Dermis blood vessel endothelial cell (primary cell): Measurements from ENCODE around the gene DYSF. TPM values are rescaled to one million over a fixed set of nuclear protein-coding genes. Genes with fewer than 3 reads are reported as not detected.
"Not testable (repeated sequence)": the region's sequence is repeated elsewhere in the genome, so short reads cannot be mapped to it uniquely, and the experiment has no call there.

ENCODE experiments used
- DNase-seq: peaks from one replicate; pipeline ENCODE4 v3.0.0; 2010
- total RNA-seq: library from RNA; depleted of rRNA; stranded (reverse); fragments of >200 nt; gene quantifications from 2 replicates; pipeline ENCODE4 v1.2.3, GENCODE V29; 2014

Gene DYSF
- total RNA-seq, 1 donor from 2014 or later = 145 TPM

DNA sequence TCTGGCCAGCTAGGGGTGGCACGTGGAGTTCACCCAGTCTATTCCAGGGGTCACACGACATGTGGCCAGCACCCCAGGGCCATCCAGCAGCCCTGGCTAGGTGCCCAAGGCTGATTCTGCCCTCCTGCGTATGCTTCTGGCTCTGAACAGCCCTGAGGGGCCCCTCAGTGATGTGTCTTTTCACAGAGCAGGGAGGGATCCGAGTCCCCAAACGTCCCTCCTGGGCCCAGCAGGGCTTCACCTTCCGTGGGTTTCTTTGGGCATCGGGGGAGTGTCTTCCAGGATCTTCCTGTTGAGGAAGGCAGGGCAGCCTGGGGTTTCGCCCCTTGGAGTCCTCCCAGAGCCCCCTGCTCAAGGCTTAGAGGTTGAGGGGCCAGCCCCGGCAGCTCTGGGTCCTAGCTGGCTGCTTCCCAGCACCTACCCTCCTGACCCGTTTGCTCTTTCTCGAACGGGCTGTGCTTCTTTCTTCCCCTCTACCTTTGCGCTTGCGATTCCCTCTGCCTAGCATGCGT is 165.9 kb downstream of the DYSF start:
- no peak for DNase-seq

- no peak for DNase-seq
These were observed 166.8 kb downstream of the DYSF start for GRCh38 chr2:71620116-71620515.

DNA sequence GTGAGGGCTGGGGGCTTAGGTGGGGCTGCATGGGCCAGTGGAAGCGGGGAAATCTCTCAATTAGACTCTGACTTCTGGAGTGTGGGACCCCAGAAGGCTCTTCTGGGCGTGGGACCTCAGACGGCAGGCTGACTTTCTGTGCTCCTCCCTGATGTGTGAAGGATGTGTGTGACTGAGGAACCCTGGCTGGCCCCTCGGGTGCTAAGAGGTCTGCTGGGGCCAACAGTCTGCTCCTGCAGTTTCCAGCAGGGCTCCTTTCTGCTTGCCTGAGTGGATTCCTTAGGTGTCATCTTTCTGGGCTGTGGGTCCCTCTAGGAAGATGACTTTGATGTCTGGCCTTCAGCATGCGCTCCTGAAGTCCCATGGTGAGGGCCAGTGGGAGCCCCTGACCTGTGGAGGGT is 167.5 kb downstream of the DYSF start:
- DNase-seq = no peak

- no peak for DNase-seq
These were observed 175.9 kb downstream of the DYSF start for GRCh38 chr2:71629273-71629672.

- peak; percentile 42 for DNase-seq
These were observed 176.6 kb downstream of the DYSF start for GRCh38 chr2:71629771-71630453.

DNA sequence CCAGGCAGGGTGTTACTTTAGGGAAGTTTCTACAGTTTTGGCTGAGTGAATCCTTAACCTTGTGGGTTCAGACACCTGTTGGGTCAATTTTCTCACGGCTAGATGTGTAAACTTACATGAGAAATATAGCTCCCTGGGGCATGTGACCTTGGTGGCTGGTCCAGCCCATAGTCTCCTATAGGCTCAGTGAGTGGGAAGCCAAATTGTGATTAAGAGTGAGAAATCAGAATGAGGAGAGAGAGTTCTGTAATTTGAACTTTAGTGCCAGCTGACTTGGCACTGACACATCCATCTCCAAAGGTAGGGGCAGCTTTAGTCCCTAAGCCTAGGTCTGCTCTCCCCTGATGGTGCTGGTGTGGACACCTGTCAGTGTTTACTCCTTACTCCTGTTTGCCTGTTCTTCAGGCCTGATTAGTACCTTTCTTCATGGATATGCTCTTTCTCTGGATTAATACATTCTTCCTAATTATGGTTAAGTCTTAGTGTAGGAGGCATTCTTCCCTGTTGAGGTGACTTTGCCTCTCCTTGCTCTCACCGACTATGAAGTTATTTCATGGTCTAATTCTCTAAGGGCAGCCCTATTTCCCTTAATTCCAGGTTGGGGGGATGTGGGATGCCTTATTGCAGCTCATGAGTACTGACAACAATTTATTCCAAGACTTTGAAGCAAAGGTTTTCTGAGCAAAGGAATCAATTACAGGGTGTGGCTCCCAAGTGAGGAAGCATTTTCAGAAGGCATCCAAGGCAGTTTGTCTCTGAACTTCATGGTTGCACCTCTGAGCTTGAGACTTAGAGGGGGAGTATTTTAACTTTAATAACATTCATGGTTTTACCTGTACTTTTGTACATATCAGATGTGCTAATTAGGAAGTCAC is 177.3 kb downstream of the DYSF start:
- no peak for DNase-seq

GRCh38 chr2:71631411-71631931 is 178.1 kb downstream of the DYSF start:
- DNase-seq = no peak

GRCh38 chr2:71633086-71633485 is 179.7 kb downstream of the DYSF start:
- no peak for DNase-seq

DNA sequence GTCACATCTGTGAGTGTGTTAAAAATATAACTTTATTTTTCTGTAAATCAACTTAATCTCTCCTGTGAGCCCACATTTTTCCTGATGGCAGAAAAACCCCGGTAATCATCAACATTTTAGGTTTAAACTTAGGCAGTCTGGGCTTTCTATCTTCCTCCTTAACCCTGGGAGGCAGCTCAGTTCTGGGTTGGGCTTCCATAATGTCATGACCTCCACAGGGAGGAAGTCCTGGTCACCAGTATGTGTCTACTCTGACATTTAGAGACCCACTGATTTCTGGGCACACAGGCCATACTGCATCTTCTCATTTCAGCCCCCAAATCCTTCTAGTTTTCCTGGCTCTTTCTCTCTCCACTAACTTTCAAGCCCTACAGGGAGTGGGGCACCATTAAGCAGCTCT is 181.2 kb downstream of the DYSF start:
- DNase-seq = no peak

GRCh38 chr2:71635798-71636197 is 182.4 kb downstream of the DYSF start:
- DNase-seq = no peak

DNA sequence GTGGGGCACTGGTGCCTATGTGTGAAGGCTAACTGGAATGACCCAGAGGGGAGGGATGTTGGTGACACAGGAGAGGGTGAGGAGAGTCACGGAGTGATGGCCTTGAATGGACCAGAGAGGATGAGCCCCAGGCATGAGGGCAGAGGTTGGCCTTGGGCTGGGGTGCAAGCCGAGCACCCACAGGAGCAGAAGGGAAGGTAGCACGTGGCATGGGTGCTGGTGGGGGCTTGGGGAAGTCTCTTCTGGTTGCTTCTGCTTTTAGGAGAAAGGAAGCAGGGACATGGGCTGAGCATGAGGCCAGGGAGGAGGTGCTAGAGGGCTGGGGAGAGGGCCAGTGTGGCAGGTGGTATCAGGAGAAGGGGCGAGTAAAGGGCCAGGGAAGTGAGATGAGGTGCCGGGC is 183.8 kb downstream of the DYSF start:
- DNase-seq = no peak

DNA sequence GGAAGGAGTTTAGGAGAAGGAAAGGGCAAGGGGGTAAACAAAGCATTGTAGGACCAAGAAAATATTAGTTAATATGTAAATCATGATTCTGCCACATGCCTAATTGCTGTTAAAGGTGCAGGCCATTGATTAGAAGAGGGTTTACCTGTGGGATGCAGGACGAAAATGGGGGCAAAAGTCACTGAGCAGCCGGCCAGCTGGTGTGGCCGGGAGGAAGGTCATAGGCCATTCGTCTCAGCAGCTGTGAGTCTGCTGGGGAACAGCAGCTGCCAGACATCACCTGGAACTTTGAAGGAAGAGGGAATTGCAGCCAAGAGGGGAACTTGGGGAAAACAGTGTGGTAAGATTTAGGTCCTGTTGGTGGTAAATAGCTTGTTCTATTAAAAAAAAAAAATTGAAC is 184.4 kb downstream of the DYSF start:
- no peak for DNase-seq

DNA sequence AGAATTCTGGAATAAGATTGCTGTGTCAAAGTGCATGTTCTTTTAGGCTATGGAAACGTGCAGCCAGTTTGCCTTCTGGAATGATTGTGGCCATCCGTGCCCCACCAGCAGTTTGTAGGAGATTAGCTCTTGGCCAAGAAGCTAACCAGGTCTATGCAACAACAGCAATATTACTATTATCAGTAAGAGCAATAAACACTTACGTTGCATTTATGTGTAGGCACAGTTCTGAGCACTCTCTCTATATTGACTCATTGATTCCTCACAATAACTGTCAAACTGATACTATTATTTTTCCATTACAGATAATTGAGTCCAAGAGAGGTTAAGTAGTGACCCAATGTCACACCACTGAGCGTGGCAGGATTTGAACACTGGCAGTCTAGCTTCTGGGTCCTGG is 186.4 kb downstream of the DYSF start:
- DNase-seq = no peak

- DNase-seq = no peak
These were observed 187.1 kb downstream of the DYSF start for GRCh38 chr2:71640489-71640888.

DNA sequence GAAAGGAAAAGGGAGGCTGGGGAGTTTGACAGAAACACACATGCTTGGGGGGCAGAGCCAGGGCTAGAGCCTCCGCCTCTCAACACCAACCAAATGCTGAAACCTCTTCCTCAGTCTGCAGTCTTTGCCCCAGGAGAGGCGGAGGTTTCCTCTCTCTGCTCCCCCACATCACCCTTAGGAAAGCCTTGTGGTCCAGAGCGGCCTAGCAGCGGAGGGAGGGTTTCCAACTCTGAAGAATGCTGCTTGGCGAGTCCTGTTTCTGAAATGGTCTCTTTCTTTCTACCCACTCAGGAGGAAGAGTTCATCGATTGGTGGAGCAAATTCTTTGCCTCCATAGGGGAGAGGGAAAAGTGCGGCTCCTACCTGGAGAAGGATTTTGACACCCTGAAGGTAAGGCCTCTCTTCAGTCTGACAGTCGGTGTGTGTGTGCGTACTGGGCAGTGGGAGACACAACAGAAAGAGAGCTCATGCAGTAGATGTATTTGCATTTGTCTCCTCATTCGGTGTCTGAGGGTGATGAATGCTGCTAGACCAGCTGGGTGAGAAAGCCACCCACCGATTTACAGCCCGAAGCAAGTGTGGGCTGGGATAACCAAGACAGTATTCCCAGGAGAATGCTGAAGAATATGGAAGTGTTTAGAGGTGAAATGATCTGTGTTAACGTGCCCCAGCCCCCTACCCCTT is 190.5 kb downstream of the DYSF start:
- DNase-seq = no peak

DNA sequence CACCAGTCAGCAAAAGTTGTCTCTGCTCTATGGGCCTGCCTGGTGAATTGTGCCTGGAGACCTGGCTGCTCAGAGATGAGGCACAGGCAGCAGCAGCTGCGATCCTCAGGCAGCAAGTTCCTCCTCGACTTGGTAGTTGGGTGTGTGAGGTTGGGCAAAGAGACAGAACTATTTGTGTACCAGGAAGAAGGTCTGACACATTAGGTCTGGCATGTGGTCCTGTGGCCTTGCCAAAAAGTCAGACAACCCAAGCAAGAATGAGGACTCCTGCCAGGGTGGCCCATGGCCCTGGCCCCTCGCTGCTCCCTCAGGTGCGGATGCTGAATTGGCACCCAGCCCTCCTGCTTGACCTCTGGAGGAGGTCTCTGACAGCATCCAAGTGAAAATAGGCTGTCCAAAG is 192.7 kb downstream of the DYSF start:
- peak; percentile 42 for DNase-seq

DNA sequence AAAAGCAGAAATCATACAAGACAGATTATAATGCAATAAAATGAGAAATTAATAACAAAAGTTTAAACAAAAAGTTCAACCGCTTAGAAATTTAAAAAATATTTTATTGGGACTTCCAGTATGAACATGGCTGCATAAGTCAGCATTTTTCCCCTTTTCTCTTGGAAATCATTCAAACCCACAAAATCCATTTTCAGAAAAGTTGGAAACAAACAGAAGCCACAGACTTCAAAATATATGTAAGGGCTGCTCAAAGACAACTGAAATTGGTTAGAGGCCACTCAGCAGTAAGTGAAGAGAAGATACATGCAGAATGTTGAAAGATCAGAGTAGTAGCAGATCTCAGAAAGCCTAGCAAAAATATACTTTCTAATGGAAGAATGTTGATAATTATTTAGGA is 194.0 kb downstream of the DYSF start:
- no peak for DNase-seq

GRCh38 chr2:71655498-71655897 is 202.1 kb downstream of the DYSF start:
- DNase-seq = no peak

GRCh38 chr2:71658256-71658655 is 204.9 kb downstream of the DYSF start:
- DNase-seq = not testable (repeated sequence)

DNA sequence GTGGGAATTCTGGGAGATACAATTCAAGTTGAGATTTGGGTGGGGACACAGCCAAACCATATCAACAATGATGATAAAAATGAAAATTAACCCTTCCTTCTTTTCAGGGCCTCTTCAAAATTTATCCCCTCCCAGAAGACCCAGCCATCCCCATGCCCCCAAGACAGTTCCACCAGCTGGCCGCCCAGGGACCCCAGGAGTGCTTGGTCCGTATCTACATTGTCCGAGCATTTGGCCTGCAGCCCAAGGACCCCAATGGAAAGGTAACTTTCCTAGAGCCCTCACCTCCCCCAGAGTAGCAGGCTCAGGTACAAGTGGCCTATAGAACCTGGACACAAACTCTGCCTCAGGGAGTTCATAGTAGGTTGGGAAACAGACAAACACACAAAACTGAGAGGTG is 205.4 kb downstream of the DYSF start:
- no peak for DNase-seq

DNA sequence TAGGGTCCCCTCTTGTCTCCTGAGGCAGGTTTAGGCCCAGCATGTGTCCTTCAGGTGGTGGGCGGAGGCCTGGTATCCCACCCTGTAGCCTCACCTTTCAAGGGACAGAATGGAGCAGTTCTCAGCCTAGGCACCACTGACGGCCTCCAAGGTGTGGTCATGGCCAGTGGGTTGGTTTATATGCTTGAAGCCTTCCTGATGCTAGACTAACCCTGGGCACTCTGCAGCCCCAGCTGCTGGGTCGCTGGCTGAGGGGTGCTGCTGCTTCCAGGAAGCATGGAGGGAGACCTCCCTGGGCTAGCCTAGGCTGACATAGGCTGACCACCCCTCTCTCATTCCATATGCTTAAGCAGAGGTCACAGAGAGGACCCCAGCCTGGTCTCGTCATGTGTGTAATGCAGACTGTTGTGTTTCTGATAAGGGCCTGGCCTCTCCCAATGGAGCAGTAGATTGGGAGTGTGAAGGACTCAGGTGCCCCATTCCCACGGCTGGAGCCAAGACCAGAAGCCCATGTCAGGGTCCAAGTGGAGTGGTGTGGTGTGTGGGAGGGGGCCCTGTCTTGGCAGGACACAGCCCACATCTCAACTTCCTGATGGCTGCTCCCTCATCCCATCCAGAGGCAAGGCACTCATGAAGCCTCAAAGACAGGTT is 206.6 kb downstream of the DYSF start:
- no peak for DNase-seq

DNA sequence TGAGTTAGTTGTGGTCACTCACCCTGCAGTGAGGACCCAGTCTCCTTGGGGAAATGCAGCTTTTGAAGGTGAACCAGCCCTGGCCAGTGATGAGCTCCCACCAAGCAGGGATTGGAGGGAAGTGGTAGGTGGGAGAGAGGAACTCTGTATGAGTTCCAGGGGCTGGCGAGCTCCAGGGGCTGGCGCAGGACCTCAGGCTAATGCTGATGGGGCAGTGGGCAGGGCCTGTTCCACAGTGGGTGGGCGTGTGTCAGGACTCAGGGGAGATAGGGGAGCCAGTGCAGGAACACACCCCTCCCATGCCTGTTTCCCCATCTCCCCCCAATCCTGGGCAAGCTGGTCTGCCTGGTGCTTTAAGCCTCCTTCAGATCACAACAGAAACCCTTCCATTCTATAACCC is 208.4 kb downstream of the DYSF start:
- no peak for DNase-seq
